Measurements from ENCODE around the gene PTGFRN. TPM values are rescaled to one million over a fixed set of nuclear protein-coding genes. Genes with fewer than 3 reads are reported as not detected.

Gene PTGFRN
- total RNA-seq, 5 donors from 2014 or later (not counting 1 experiment from before 2014, with no cell fraction given): 0.53 to 0.79 (median 0.63) TPM

DNA sequence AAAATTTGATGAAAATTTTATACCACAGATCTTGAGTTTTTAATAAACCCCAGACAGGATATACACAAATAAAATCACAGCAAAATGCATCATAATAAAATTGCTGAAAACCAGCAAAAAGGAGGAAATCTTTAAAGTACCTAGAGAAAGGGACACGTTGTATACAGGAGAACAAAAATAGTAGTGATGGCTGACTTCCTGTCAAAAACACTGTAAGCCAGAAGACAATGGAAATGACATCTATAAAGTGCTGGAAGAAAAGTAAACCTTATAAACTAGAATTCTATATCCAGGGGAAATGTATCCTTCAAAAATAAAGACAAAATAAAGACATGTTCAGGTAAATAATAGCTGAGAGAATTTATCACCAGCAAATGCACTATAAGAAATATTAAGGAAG is 14.6 kb upstream of the PTGFRN start:
- peaks cover 8 to 18% (median 10%) of the 10 kb centered on the region in 3 donors for H3K9me3 Mint-ChIP-seq
- DNase-seq (no peak), ATAC-seq (replicated peaks in 1 of 4) (no peak)
- POLR2A ChIA-PET: interaction anchor here in 1 of 2 donors (0.6 kb wide), 1 partner anchor 9 kb away, joined by 4 read pairs; no protein-coding TSS in a partner anchor
- H3K27me3 Mint-ChIP-seq: peaks cover 0 to 8% of the 10 kb centered on the region in 2 donors
- CTCF ChIA-PET: no interaction called here
- Histone ChIP-seq H3K4me3 (ENCODE audit: control insufficient read depth in 1 of 2, extremely low read depth in 1 of 2, low read length in 1 of 2) (no peak overlapping the region), H3K4me1 (ENCODE audit: control insufficient read depth in 1 of 2, extremely low read depth in 1 of 2, insufficient read depth in 2 of 2, low read length in 2 of 2) (no peaks in the 10 kb centered on the region), H3K27me3 (replicated peaks in 1 of 2; ENCODE audit: control insufficient read depth in 2 of 2, extremely low read depth in 1 of 2, insufficient read depth in 2 of 2, low read length in 1 of 2) (no peaks in the 10 kb centered on the region), H3K27ac (ENCODE audit: low read length) (no peak overlapping the region), H3K36me3 (ENCODE audit: control insufficient read depth in 2 of 2, extremely low read depth in 1 of 2, insufficient read depth in 1 of 2, low read length in 1 of 2) (no peaks in the 10 kb centered on the region), H3K9me3 (peaks cover 5% of the 10 kb centered on the region)
- H3K36me3 Mint-ChIP-seq: peaks cover 6% of the 10 kb centered on the region
- no CpG with 5 or more reads among the region's 1 CpG for WGBS (ENCODE audit: insufficient coverage)
- no peaks in the 10 kb centered on the region for H3K4me1 Mint-ChIP-seq
- no peak overlapping the region for H3K27ac Mint-ChIP-seq
- H3K4me3 Mint-ChIP-seq: no peak overlapping the region

DNA sequence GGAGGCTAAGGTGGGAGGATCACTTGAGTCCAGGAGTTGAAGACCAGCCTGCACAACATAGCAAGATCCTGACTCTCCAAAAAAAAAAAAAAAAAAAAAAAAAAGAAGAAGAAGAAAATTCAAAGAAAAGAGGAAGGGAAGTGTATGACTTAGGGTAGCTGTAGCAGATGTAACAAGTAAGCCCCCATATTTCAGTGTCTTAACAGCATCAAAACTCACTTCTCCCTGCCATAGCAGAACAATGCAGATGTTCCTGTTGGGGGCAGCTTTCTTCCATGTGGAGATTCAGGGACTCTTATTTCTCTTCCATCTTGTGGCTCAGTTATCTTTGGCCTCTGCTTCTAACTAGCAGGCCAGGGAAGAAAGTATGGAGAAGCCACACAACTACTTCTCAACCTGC is 10.2 kb upstream of the PTGFRN start:
- ATAC-seq (replicated peaks in 1 of 4) (no peak), DNase-seq (no peak)
- Mint-ChIP-seq H3K27ac (no peak overlapping the region), H3K27me3 (no peaks in the 10 kb centered on the region), H3K36me3 (peaks cover 6% of the 10 kb centered on the region), H3K4me1 (no peaks in the 10 kb centered on the region), H3K4me3 (no peak overlapping the region), H3K9me3 (peaks cover 6 to 12% (median 8%) of the 10 kb centered on the region in 3 donors)
- Histone ChIP-seq H3K4me1 (ENCODE audit: control insufficient read depth in 1 of 2, extremely low read depth in 1 of 2, insufficient read depth in 2 of 2, low read length in 2 of 2) (no peaks in the 10 kb centered on the region), H3K36me3 (ENCODE audit: control insufficient read depth in 2 of 2, extremely low read depth in 1 of 2, insufficient read depth in 1 of 2, low read length in 1 of 2) (no peaks in the 10 kb centered on the region), H3K27ac (ENCODE audit: low read length) (no peak overlapping the region), H3K9me3 (peaks cover 3% of the 10 kb centered on the region), H3K27me3 (replicated peaks in 1 of 2; ENCODE audit: control insufficient read depth in 2 of 2, extremely low read depth in 1 of 2, insufficient read depth in 2 of 2, low read length in 1 of 2) (no peaks in the 10 kb centered on the region), H3K4me3 (ENCODE audit: control insufficient read depth in 1 of 2, extremely low read depth in 1 of 2, low read length in 1 of 2) (no peak overlapping the region)
- POLR2A ChIA-PET: no interaction called here
- CTCF ChIA-PET: interaction anchor here in 1 of 2 donors (0.6 kb wide), 1 partner anchor 145 kb away, joined by 4 read pairs; the partner anchor contains the start of gene CD2

DNA sequence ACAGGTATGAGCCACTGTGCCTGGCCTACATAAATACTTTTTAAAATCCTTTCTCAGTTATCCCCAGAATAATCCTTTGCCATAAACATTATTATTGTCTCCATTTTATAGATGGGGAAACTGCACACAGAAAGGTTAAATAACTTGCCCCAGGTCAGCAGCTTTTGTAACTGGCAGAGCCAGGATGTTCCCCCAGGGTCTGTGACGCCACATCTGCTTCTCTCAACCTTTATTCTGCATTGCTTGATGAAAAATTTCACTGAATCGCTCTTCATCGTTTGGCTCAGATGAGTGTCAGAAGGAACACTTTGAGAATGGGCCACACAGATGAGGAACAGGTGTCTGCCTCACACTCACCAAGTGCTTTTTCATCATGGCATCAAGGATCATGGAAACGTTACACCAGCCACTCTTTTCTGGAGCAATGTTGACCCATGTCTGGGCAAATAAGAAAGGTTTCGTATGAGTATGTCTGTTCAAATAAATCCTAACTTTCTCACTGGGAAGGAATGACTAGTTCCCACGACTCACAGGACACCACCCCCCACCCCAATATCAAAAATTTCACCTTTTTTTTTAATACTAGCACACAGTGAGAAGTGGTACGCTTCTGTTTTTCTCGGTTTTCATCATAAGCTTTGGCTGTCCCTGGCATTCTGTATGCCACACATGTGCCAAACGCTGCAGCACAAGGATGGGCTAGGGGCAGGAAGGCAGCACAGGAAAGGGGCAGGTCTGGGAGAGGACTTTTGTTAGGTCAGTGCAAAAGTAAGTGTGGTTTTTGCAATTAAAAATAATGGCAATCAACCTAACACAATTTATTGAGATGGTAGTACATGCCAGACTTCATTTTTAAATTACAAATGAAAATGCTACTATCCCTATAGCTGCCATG is 9.0 kb upstream of the PTGFRN start:
- no peaks in the 10 kb centered on the region for H3K27me3 ChIP-seq (replicated peaks in 1 of 2; ENCODE audit: control insufficient read depth in 2 of 2, extremely low read depth in 1 of 2, insufficient read depth in 2 of 2, low read length in 1 of 2)
- Mint-ChIP-seq H3K4me3 (no peak overlapping the region), H3K27me3 (no peaks in the 10 kb centered on the region), H3K27ac (no peak overlapping the region), H3K36me3 (no peaks in the 10 kb centered on the region), H3K4me1 (no peaks in the 10 kb centered on the region), H3K9me3 (peaks cover 0 to 4% (median 0%) of the 10 kb centered on the region in 3 donors)
- no peak overlapping the region for H3K27ac ChIP-seq (ENCODE audit: low read length)
- POLR2A ChIA-PET: no interaction called here
- H3K9me3 ChIP-seq: no peaks in the 10 kb centered on the region
- no peaks in the 10 kb centered on the region for H3K4me1 ChIP-seq (ENCODE audit: control insufficient read depth in 1 of 2, extremely low read depth in 1 of 2, insufficient read depth in 2 of 2, low read length in 2 of 2)
- DNase-seq: no peak
- no peak overlapping the region for H3K4me3 ChIP-seq (ENCODE audit: control insufficient read depth in 1 of 2, extremely low read depth in 1 of 2, low read length in 1 of 2)
- no peaks in the 10 kb centered on the region for H3K36me3 ChIP-seq (ENCODE audit: control insufficient read depth in 2 of 2, extremely low read depth in 1 of 2, insufficient read depth in 1 of 2, low read length in 1 of 2)
- 92% methylated on average over 6 of the region's 9 CpGs for WGBS (ENCODE audit: insufficient coverage)
- ATAC-seq (replicated peaks in 1 of 4): no peak
- CTCF ChIA-PET: no interaction called here

DNA sequence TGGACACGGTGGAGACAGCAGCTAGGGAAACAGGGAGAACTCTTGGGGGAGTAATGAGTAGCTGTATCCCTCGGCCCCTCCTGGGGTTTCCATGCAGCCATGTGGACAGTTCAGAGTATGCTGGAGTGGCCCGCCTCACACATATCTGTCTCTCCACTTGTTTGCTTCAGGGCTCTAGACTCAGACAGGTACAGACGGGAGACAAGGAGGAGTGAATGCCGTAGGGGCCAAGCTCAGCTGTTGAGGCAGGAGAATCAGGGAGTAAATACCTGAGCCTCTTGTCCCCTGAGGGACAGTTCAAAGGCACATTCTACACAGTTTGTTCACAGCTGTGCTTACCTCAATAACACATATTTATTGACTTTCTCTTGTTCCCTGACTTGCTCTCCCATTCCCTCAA is 7.7 kb upstream of the PTGFRN start:
- no peak overlapping the region for H3K4me3 Mint-ChIP-seq
- ChIA-PET CTCF (no interaction called here), POLR2A (no interaction called here)
- Histone ChIP-seq H3K4me3 (ENCODE audit: control insufficient read depth in 1 of 2, extremely low read depth in 1 of 2, low read length in 1 of 2) (no peak overlapping the region), H3K4me1 (ENCODE audit: control insufficient read depth in 1 of 2, extremely low read depth in 1 of 2, insufficient read depth in 2 of 2, low read length in 2 of 2) (no peaks in the 10 kb centered on the region), H3K27me3 (replicated peaks in 1 of 2; ENCODE audit: control insufficient read depth in 2 of 2, extremely low read depth in 1 of 2, insufficient read depth in 2 of 2, low read length in 1 of 2) (no peaks in the 10 kb centered on the region), H3K9me3 (no peaks in the 10 kb centered on the region), H3K27ac (ENCODE audit: low read length) (no peak overlapping the region), H3K36me3 (ENCODE audit: control insufficient read depth in 2 of 2, extremely low read depth in 1 of 2, insufficient read depth in 1 of 2, low read length in 1 of 2) (no peaks in the 10 kb centered on the region)
- no peaks in the 10 kb centered on the region for H3K27me3 Mint-ChIP-seq
- peaks cover 0 to 4% (median 0%) of the 10 kb centered on the region in 3 donors for H3K9me3 Mint-ChIP-seq
- H3K36me3 Mint-ChIP-seq: no peaks in the 10 kb centered on the region
- H3K4me1 Mint-ChIP-seq: no peaks in the 10 kb centered on the region
- WGBS (ENCODE audit: insufficient coverage): 90% methylated on average over 2 of the region's 5 CpGs
- DNase-seq (no peak), ATAC-seq (replicated peaks in 1 of 4) (no peak)
- no peak overlapping the region for H3K27ac Mint-ChIP-seq

DNA sequence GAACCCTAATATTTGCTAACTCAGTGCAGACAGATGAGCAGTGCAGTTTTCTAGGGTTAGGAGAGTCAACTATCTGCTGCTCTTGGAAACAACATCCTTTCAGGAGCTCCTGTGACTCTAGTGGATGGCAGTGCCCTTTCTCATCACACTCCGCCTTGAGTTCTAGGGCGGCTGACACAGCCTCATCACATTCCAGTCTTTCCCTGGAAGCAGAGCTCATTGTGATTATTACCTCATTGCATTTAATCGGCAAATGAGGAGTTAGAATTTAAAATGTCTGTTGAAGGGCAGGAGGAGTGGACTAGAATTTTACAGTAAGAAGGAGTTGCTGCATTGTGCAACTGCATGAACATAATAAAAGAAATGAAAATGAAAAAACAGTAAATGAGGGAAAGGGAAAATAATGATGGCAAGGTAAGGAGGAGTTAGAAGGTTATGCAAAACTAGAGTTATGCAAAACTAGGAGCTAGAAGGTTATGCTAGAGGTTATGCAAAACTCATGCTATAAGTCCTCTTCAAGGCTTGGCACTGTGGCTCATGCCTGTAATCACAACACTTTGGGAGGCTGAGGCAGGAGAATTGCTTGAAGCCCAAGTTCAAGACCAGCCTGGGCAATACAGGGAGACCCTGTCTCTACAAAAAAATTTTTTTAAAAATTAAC is 6.9 kb upstream of the PTGFRN start:
- Histone ChIP-seq H3K4me3 (ENCODE audit: control insufficient read depth in 1 of 2, extremely low read depth in 1 of 2, low read length in 1 of 2) (no peak overlapping the region), H3K9me3 (no peaks in the 10 kb centered on the region), H3K27me3 (replicated peaks in 1 of 2; ENCODE audit: control insufficient read depth in 2 of 2, extremely low read depth in 1 of 2, insufficient read depth in 2 of 2, low read length in 1 of 2) (no peaks in the 10 kb centered on the region), H3K27ac (ENCODE audit: low read length) (no peak overlapping the region), H3K36me3 (ENCODE audit: control insufficient read depth in 2 of 2, extremely low read depth in 1 of 2, insufficient read depth in 1 of 2, low read length in 1 of 2) (no peaks in the 10 kb centered on the region), H3K4me1 (ENCODE audit: control insufficient read depth in 1 of 2, extremely low read depth in 1 of 2, insufficient read depth in 2 of 2, low read length in 2 of 2) (no peaks in the 10 kb centered on the region)
- ATAC-seq (replicated peaks in 1 of 4): no peak
- Mint-ChIP-seq H3K27ac (no peak overlapping the region), H3K4me3 (no peak overlapping the region), H3K36me3 (no peaks in the 10 kb centered on the region), H3K27me3 (no peaks in the 10 kb centered on the region), H3K4me1 (no peaks in the 10 kb centered on the region), H3K9me3 (peaks cover 0 to 4% (median 0%) of the 10 kb centered on the region in 3 donors)
- DNase-seq: no peak
- CTCF ChIA-PET: interaction anchor here (0.6 to 1.0 kb wide), 4 partner anchors 16 to 741 kb away, joined by 3 read pairs; no protein-coding TSS in a partner anchor
- POLR2A ChIA-PET: no interaction called here
- WGBS (ENCODE audit: insufficient coverage): 88% methylated on average over 1 of the region's 3 CpGs

DNA sequence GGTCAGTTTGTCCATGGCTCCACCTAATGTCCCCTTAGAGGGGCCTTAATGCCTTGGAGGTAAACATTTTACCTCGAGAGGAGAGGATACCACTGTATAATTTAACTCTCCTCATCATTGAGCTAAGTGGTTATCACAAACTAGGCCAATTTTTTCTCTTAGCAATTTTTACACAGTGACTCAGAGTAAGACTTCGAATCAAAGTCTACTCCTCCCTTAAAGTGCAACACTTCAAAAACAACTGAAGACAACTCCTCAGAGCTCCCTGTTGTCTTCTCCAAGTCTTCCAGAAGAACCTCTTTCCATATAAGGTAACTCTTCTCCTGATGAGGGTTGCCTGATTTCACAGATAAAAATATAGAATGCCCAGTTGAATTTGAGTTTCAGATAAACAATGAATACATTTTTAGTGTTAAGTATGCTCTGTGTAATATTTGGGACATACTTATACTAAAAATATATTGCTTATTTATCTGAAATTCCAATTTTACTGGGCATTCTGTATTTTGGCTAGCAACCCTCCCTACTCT is 4.9 kb upstream of the PTGFRN start:
- DNase-seq: no peak
- ATAC-seq (replicated peaks in 1 of 4): no peak
- H3K9me3 ChIP-seq: no peaks in the 10 kb centered on the region
- Mint-ChIP-seq H3K4me3 (no peak overlapping the region), H3K4me1 (peaks cover 3 to 7% (median 3%) of the 10 kb centered on the region in 3 donors), H3K9me3 (peaks cover 0 to 1% (median 0%) of the 10 kb centered on the region in 3 donors), H3K36me3 (no peaks in the 10 kb centered on the region), H3K27me3 (peaks cover 0 to 2% of the 10 kb centered on the region in 2 donors), H3K27ac (no peak overlapping the region)
- H3K4me1 ChIP-seq (ENCODE audit: control insufficient read depth in 1 of 2, extremely low read depth in 1 of 2, insufficient read depth in 2 of 2, low read length in 2 of 2): peaks cover 0 to 7% of the 10 kb centered on the region in 2 experiments
- 33% methylated on average over 1 of the region's 2 CpGs for WGBS (ENCODE audit: insufficient coverage)
- POLR2A ChIA-PET: interaction anchor here in 1 of 2 donors (0.6 kb wide), 1 partner anchor 151 kb away, joined by 3 read pairs; no protein-coding TSS in a partner anchor
- H3K27ac ChIP-seq (ENCODE audit: low read length): no peak overlapping the region
- H3K4me3 ChIP-seq (ENCODE audit: control insufficient read depth in 1 of 2, extremely low read depth in 1 of 2, low read length in 1 of 2): no peak overlapping the region
- CTCF ChIA-PET: no interaction called here
- H3K36me3 ChIP-seq (ENCODE audit: control insufficient read depth in 2 of 2, extremely low read depth in 1 of 2, insufficient read depth in 1 of 2, low read length in 1 of 2): no peaks in the 10 kb centered on the region
- peaks cover 0 to 8% of the 10 kb centered on the region in 2 experiments for H3K27me3 ChIP-seq (replicated peaks in 1 of 2; ENCODE audit: control insufficient read depth in 2 of 2, extremely low read depth in 1 of 2, insufficient read depth in 2 of 2, low read length in 1 of 2)

Data from T-cell (primary cell).